Activated effector memory CD4-positive, alpha-beta T cell treated with Interleukin-2 at 50 U/mL for 16 hours (primary cell): ENCODE results near the gene HPS4.
"Not testable (repeated sequence)": the region's sequence is repeated elsewhere in the genome, so short reads cannot be mapped to it uniquely, and the experiment has no call there.

Experiments used
- DNase-seq: peaks from one replicate; pipeline ENCODE4 v3.0.0-alpha.2; 2020

Gene HPS4

GRCh38 chr22:26483439-26484359 is at the start of gene HPS4, which contains the start of gene SRRD:
TSS of gene HPS4 (minus strand) at chr22:26483783. CDS start at chr22:26481762, 2,021 bp downstream.
TSS of gene SRRD (plus strand) at chr22:26483877. CDS start at chr22:26483891, 14 bp downstream.
- peak; percentile 90 for DNase-seq

DNA sequence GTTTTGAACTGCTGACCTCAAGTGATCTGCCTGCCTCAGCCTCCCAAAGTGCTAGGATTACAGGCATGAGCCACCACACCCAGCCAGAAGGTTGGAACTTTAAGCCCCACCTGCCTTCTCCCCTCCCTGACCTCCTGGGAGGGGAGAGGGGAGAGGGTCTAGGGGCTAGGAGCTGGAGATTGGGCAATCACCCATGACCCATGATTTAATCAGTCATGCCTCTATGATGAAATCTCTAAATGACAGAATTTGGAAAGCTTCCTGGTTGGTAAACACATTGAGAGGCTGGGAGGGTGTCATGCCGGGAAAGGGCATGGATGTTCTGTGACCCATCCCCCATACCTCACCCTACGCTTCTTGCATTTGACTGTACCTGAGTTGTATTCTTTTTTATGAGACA is 45.8 kb upstream of the HPS4 start:
- DNase-seq, result no peak

DNA sequence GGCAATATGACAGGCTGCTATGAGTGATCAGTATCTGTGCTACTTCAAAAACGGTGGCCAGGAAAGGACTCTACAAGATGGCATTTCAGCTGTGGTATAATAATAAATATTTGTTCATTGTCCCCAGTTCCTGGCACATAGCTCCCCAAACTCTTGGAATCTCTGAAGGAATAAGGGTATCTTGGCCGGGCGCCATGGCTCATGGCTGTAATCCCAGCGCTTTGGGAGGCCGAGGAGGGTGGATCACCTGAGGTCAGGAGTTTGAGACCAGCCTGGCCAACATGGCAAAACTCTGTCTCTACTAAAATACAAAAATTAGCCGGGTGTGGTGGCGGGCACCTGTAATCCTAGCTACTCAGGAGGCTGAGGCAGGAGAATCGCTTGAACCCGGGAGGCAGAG is 44.9 kb upstream of the HPS4 start:
- not testable (repeated sequence) for DNase-seq

GRCh38 chr22:26527574-26528465 is 44.2 kb upstream of the HPS4 start:
- DNase-seq, result no peak

DNA sequence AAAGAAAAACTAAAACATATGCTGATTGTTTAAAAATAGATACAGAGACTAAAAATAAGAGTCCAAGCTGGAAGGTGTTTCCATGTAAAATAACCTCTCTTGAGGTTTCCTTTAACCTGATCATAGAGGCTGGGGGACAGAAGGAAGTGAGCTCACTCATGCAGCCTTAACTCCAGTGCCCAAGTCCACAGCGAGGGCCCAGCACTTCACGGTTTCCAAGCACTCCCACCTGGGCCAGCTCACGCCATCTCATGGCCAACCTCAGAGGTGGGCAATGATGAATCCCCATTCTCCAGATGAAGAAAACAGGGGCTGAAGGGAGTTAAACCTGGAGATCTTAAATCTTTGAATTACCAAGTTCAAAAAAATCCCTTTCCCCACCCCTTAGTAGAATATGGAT is 43.6 kb upstream of the HPS4 start:
- no peak for DNase-seq

DNA sequence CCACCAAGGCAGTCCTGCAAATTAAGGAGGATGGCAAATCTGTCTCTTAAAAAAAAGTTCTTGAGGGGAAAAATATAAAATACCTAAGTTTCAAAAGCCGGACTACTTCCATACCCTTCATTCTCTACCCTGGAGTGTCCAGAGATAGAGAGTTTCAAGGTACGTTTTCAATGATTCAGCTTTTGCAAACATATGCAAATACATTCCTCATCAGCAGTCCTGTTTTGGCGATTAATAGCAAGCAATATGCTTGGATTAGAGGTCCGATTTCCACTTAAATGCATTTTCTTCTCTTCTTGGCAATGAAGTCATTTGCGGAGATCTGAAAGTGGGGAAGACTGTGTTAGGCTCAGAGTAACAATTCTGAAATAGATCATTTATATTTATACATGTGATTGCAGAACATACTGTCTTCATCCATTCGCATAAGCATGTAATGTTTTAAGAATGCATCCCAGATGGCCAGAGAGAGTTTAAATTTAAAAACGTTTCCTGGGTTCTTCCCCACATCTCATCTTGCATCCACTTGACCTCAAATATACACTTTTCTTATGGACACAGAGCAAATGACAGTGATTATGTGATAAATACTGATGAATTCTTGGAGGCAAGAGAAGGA is 42.5 kb upstream of the HPS4 start:
- DNase-seq, result no peak

- DNase-seq, result no peak
Observed at GRCh38 chr22:26524870-26525269, 41.3 kb upstream of the HPS4 start.

DNA sequence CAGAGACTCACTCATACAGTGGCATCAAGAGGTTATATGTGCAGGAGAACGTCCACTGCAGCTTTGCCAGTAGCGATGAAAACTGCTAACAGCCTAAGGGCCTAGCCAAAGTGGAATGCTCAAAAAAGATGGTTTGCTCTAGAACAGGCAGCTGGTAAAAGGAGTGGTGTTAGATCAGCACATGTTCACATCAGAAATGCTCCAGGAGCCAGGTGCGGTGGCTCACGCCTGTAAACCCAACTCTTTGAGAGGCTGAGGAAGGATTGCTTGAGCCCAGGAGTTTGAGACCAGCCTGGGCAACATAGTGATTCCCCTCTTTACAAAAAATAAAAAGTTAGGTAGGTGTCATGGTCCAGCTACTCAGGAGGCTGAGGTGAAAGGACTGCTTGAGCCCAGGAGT is 39.0 kb upstream of the HPS4 start:
- no peak for DNase-seq

- DNase-seq, result no peak
Observed at GRCh38 chr22:26522012-26522411, 38.4 kb upstream of the HPS4 start.

- DNase-seq, result no peak
Observed at GRCh38 chr22:26517429-26517828, 33.8 kb upstream of the HPS4 start.

DNA sequence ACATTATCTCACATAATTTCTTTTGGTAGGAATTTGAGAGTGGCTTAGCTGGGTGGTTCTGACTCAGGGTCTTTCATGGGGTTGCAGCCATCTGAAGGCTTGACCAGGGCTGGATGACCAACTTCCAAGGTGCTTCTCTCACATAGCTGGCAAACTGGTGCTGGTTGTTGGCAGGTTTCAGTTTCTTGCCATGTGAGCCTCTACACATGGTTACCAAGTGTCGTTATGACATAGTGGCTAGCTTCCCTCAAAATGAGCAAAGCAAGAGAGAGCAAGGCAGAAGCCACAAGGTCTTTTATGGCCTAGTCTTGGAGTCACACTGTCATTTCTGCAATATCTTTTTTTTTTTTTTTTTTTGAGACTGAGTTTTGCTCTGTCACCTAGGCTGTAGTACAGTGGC is 32.9 kb upstream of the HPS4 start:
- no peak for DNase-seq

- DNase-seq, result no peak
Observed at GRCh38 chr22:26515931-26516330, 32.3 kb upstream of the HPS4 start.

DNA sequence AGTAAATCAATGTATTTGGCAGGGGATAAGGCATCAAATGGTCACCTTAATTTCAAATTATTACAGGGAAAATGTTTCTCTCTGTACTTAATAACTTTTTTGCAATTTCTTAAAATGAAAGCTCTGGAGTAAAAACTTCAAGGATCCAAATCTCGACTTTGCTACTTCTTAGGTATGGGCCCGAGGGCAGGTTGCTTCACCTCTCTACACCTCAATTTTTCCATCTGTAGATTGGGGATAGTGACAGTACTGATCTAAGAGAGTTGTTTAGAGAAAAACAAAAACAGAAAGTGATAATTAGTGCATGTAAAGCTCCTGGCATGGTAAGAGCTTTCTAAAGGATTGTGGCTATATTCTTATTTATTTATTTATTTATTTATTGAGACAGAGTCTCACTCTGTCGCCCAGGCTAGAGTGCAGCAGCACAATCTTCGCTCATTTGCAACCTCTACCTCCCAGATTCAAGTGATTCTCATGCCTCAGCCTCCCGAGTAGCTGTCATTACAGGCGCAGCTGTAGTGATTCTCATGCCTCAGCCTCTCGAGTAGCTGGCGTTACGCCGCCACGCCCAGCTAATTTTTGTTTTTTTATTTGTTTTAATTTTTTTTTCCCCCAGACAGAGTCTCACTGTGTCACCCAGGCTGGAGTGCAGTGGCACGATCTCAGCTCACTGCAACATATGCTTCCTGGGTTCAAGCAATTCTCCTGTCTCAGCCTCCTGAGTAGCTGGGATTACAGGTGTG is 31.0 kb upstream of the HPS4 start:
- no peak for DNase-seq

GRCh38 chr22:26513838-26514237 is 30.3 kb upstream of the HPS4 start:
- no peak for DNase-seq

GRCh38 chr22:26512149-26512793 is 28.7 kb upstream of the HPS4 start, which contains the start of gene TFIP11:
TSS of gene TFIP11 (minus strand) at chr22:26512473. CDS start at chr22:26510272, 2,201 bp downstream.
- peak; percentile 84 for DNase-seq

- DNase-seq, result no peak
Observed at GRCh38 chr22:26508148-26508547, 24.6 kb upstream of the HPS4 start.

- no peak for DNase-seq
Observed at GRCh38 chr22:26503758-26504157, 20.2 kb upstream of the HPS4 start.

GRCh38 chr22:26502688-26503561 is 19.3 kb upstream of the HPS4 start:
- DNase-seq, result peak; percentile 31

GRCh38 chr22:26501996-26502395 is 18.4 kb upstream of the HPS4 start:
- no peak for DNase-seq

DNA sequence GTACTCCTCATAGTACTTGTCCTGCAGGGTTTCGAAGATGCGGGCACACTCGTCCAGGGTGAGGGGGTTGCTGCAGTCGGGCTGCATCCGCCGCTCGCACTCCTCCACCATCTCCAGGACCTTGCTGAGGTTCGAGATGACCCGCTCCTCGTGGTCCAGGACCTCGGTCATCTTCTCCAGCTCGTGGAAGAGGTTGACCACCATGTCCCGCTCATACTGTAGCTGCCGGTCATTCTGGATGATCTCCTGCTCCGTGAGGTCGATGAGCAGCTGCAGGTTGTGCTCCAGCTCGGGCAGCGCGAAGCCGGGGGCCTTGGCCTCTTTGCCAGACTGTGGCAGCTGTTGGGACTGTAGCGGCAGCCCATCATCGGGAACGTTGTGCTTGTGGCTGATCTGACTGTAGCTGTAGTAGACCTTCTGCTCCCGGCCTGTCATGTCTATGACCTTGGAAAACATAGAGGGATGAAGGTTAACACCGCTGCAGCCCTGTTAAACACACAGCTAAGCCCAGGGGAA is 15.7 kb upstream of the HPS4 start:
- no peak for DNase-seq
